Measurements from ENCODE around the gene PTCH2.

Gene PTCH2

GRCh38 chr1:44775930-44776729 lies 66.9 kb downstream of the PTCH2 start:
- ATAC-seq = peak; percentile 8
- no peak for TF ChIP-seq RARB (CRISPR knock-in tag; IDR thresholded peaks at IDR 0.05)
- TF ChIP-seq ARNTL (CRISPR knock-in tag; IDR thresholded peaks at IDR 0.05; ENCODE audit: borderline replicate concordance, low read depth) = no peak
- TF ChIP-seq BACH2 (CRISPR knock-in tag; IDR thresholded peaks at IDR 0.05; ENCODE audit: borderline replicate concordance) = no peak
- TF ChIP-seq PATZ1 (CRISPR knock-in tag; IDR thresholded peaks at IDR 0.05; ENCODE audit: borderline replicate concordance) = no peak
- no peak for TF ChIP-seq CSRNP3 (CRISPR knock-in tag; IDR thresholded peaks at IDR 0.05)
- TF ChIP-seq PPARA (CRISPR knock-in tag; IDR thresholded peaks at IDR 0.05; ENCODE audit: borderline replicate concordance) = no peak
- TF ChIP-seq ISL1 (CRISPR knock-in tag; IDR thresholded peaks at IDR 0.05) = no peak
- no peak for TF ChIP-seq ZFP30 (CRISPR knock-in tag; IDR thresholded peaks at IDR 0.05)
- TF ChIP-seq ZNF565 (CRISPR knock-in tag; conservative IDR thresholded peaks at IDR 0.05; ENCODE audit: low read depth) = no peak
- TF ChIP-seq OSR1 (CRISPR knock-in tag; IDR thresholded peaks at IDR 0.05) = no peak
- no peak for TF ChIP-seq ZNF8 (CRISPR knock-in tag; IDR thresholded peaks at IDR 0.05)

- no peak for TF ChIP-seq TOX (CRISPR knock-in tag; IDR thresholded peaks at IDR 0.05; ENCODE audit: borderline replicate concordance)
- TF ChIP-seq ZNF8 (CRISPR knock-in tag; IDR thresholded peaks at IDR 0.05) = no peak
- no peak; the same call in 1 of the 2 replicates for TF ChIP-seq ZNF70 (CRISPR knock-in tag; IDR thresholded peaks at IDR 0.05)
- no peak for TF ChIP-seq POU6F1 (CRISPR knock-in tag; IDR thresholded peaks at IDR 0.05; ENCODE audit: borderline replicate concordance, low read depth)
- no peak for TF ChIP-seq ZFP3 (CRISPR knock-in tag; IDR thresholded peaks at IDR 0.05)
- TF ChIP-seq ZNF565 (CRISPR knock-in tag; conservative IDR thresholded peaks at IDR 0.05; ENCODE audit: low read depth) = no peak
- no peak for TF ChIP-seq ISL1 (CRISPR knock-in tag; IDR thresholded peaks at IDR 0.05)
- TF ChIP-seq ESRRG (CRISPR knock-in tag; IDR thresholded peaks at IDR 0.05) = no peak
- no peak for TF ChIP-seq BACH2 (CRISPR knock-in tag; IDR thresholded peaks at IDR 0.05; ENCODE audit: borderline replicate concordance)
- TF ChIP-seq PATZ1 (CRISPR knock-in tag; IDR thresholded peaks at IDR 0.05; ENCODE audit: borderline replicate concordance) = no peak
- no peak for TF ChIP-seq OSR1 (CRISPR knock-in tag; IDR thresholded peaks at IDR 0.05)
- no peak for TF ChIP-seq ZFP30 (CRISPR knock-in tag; IDR thresholded peaks at IDR 0.05)
- TF ChIP-seq CSDC2 (CRISPR knock-in tag; IDR thresholded peaks at IDR 0.05) = no peak
- TF ChIP-seq GLIS3 (CRISPR knock-in tag; IDR thresholded peaks at IDR 0.05) = no peak
- no peak for TF ChIP-seq TSHZ2 (CRISPR knock-in tag; IDR thresholded peaks at IDR 0.05)
- ATAC-seq = peak; percentile 88
Observed at GRCh38 chr1:44775078-44775929, 67.7 kb downstream of the PTCH2 start, which contains the start of gene RPS8. TSS of gene RPS8 (plus strand) at chr1:44775540. CDS start at chr1:44775597, 57 bp downstream.
